Activated T-cell treated with anti-CD3 and anti-CD28 coated beads, Interleukin-2, amount 50 U/mL, for 4 hours (primary cell): ENCODE data around the gene MORC2. TPM values are rescaled to one million over a fixed set of nuclear protein-coding genes. Genes with fewer than 3 reads are reported as not detected.
A peak's percentile ranks its signal among the peaks of the same experiment; 100 is the strongest.

ENCODE experiments used
- ATAC-seq, 2 donors: fragments of 200-7000 bp; cut with Tn5 transposase; one replicate each; pipeline ENCODE4 v1.10.0; 2021
- DNase-seq: peaks from one replicate; pipeline ENCODE4 v3.0.0-alpha.2; 2020
- H3K27me3 Mint-ChIP-seq: one replicate; pipeline ENCODE4 v1.8.0; 2021; ENCODE audit warnings: low read depth, mixed read lengths
- H3K36me3 Mint-ChIP-seq: one replicate; pipeline ENCODE4 v1.8.0; 2022; ENCODE audit warnings: mixed read lengths; ENCODE audit not compliant: insufficient read depth
- H3K4me1 Mint-ChIP-seq: one replicate; pipeline ENCODE4 v1.8.0; 2021; ENCODE audit warnings: low read depth, mixed read lengths
- H3K4me3 Mint-ChIP-seq: one replicate; pipeline ENCODE4 v1.8.0; 2021; ENCODE audit warnings: mild to moderate bottlenecking, moderate library complexity, mixed read lengths
- H3K9me3 Mint-ChIP-seq: one replicate; pipeline ENCODE4 v1.8.0; 2021; ENCODE audit warnings: mixed read lengths
- total RNA-seq, 3 donors: library from RNA; stranded (reverse); gene quantifications; one replicate each; pipeline ENCODE4 v1.2.1, GENCODE V29; 2021

Gene MORC2
- total RNA-seq, 3 donors from 2014 or later, result 26.9 to 27.7 (median 27.6) TPM

DNA sequence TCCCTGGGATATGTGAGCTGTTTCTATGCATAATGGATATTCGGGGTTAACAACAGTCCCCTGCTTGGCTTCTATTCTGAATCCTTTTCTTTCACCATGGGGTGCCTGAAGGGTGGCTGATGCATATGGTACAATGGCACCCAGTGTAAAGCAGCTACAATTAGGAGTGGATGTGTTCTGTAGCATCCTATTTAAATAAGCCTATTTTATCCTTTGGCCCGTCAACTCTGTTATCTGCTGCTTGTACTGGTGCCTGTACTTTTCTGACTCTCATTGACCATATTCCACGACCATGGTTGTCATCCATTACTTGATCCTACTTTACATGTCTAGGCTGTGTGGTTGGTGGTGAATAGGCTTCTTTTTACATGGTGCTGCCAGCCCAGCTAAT lies 1.8 kb upstream of the MORC2 start:
- no peak for ATAC-seq
- peak overlapping the region; percentile 87 for H3K4me3 Mint-ChIP-seq
- H3K9me3 Mint-ChIP-seq, result peaks cover 35% of the 10 kb centered on the region
- H3K4me1 Mint-ChIP-seq, result peaks cover 47% of the 10 kb centered on the region
- no peak for DNase-seq
- peaks cover 61% of the 10 kb centered on the region for H3K36me3 Mint-ChIP-seq
- H3K27me3 Mint-ChIP-seq, result no peaks in the 10 kb centered on the region

DNA sequence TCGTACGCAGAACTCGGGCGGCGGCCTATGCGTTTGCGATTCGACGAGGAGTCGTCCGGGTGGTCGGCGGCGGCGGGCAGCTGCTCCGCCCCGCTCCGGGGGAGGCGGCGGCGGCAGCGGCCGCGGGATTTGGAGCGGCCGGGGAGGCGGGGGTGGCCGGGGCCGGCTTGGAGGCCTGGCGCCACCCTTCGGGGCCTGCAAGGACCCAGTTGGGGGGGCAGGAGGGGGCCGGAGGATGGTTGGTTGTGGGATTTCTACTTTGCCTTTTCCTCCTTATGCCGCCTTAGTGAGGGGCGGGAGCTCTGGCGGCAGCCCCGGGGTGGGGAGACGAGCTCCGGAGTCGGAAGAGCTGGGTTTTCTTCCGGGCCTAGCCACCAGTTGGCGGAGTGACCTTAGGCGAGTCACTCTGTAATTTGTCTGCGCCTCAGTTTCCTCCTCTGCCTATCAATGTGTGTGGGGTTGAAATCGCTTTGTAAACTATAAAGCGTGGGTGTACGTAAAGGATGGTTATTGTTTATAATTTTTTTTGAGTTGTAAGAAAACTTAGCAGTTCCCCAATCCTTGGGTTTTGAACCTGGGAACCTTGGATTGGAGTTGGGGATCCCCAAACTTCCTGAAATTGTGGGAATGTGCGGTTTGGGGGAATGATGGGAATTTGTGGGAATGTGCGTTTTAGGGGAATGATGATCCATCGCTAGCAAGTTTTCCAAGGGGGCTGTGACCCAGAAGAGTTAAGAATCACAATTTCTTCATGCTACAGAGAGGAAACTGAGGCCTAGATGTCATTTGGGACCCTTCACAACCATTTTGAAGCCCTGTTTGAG lies 1.2 kb upstream of the MORC2 start:
- H3K4me3 Mint-ChIP-seq, result peak overlapping the region; percentile 87
- H3K36me3 Mint-ChIP-seq, result peaks cover 56% of the 10 kb centered on the region
- no peaks in the 10 kb centered on the region for H3K27me3 Mint-ChIP-seq

DNA sequence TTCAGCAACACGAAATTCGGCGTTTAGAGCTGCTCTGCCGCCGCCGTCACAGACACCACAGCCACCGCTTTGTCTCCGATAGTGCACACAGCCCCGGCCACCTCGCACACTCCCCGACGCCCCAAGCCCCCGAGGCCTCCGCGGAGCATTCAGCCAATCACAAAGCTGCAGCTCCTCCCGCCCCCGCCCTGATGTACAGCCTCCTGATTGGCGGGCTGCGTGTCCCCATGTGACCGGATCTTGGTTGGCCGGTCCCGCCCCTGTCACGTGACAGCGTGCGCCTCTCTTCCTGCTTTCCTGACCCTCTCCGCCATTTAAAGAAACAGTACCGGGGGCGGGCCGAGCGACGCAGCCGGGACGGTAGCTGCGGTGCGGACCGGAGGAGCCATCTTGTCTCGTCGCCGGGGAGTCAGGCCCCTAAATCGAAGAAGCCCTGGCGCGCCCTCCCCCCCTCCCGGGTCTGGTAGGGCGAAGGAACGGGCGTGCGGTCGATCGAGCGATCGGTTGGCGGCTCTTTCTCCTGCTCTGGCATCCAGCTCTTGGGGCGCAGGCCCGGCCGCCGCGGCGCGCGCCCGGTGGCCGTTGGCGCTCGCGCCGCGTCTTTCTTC lies 454 bp upstream of the MORC2 start, which contains the start of gene TUG1:
TUG1 (plus strand) TSS at position 342 of the 608 bp plus-strand sequence.
- Mint-ChIP-seq H3K9me3 (peaks cover 25% of the 10 kb centered on the region), H3K4me3 (peak within 1 kb of the TSS; percentile 87), H3K36me3 (peaks cover 49% of the 10 kb centered on the region), H3K4me1 (peaks cover 53% of the 10 kb centered on the region), H3K27me3 (no peaks in the 10 kb centered on the region)
- DNase-seq (peak; percentile 97), ATAC-seq (peak; percentile 89 to 94)

More for the DNA sequence above, 1.2 kb upstream of the MORC2 start:
- ATAC-seq (peak; percentile 20 to 31), DNase-seq (peak; percentile 21)
- H3K4me1 Mint-ChIP-seq, result peaks cover 50% of the 10 kb centered on the region
- H3K9me3 Mint-ChIP-seq, result peaks cover 32% of the 10 kb centered on the region

DNA sequence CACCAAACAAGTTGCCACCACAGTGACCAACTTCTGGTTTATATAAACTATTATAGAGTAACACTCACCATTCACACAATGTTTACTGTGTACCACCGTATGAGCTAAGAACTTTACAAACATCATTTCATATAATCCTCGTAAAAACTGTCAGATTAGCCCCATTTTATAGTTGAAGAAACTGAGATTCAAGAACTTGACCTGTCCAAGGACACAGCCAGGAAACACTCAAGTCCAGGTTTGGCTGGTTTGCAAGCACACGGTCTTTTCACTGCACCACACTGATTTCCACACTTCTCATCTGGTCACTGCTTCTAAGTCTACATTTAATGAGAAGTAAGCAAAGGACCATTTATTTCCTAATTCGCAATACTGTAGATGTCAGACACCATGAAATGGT lies 3.7 kb downstream of the MORC2 start:
- H3K4me1 Mint-ChIP-seq, result peaks cover 30% of the 10 kb centered on the region

DNA sequence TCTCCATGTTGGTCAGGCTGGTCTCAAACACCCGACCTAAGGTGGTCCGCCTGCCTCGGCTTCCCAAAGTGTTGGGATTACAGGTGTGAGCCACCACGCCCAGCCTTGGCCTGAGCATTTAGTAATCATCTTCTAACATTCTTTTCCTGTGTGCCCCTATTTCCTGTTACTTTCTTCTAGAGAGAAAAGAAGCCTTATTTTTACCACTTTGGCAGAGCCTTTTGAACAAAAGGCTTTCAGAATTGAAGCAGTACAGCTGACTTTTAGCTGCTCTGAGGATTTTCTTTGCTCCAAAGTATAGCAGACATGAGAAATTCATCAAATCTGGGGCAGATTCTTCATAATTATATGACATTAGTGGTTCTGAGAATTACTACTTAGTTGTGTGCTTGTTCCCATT lies 13.4 kb downstream of the MORC2 start:
- peaks cover 66% of the 10 kb centered on the region for H3K4me1 Mint-ChIP-seq

More for the DNA sequence above, 3.7 kb downstream of the MORC2 start:
- peaks cover 10% of the 10 kb centered on the region for H3K9me3 Mint-ChIP-seq
- no peaks in the 10 kb centered on the region for H3K27me3 Mint-ChIP-seq
- H3K4me3 Mint-ChIP-seq, result no peak overlapping the region
- H3K36me3 Mint-ChIP-seq, result peaks cover 14% of the 10 kb centered on the region
- DNase-seq, result no peak
- ATAC-seq, result no peak

DNA sequence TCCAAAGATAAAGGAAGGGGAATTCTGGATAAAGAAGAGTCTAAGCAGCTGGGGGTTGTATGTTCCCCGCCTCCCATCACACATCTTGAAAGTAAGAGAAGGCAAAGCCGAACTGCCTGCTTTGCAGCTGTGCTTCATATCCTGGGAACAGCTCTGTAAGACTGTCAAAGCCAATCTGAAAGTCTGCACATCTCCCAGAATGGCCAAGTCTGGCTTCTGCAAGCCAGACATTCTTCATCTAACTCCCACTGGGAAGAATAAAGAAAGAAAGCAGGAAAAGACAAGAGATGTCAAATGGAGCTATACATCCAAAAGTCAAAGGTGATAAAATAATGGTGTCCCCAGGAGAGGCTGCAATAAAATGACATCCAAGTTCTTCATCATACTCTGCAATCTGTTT lies 15.4 kb downstream of the MORC2 start:
- no peak for ATAC-seq
- Mint-ChIP-seq H3K36me3 (peaks cover 36% of the 10 kb centered on the region), H3K4me3 (no peak overlapping the region)

More for the DNA sequence above, 13.4 kb downstream of the MORC2 start:
- ATAC-seq (no peak), DNase-seq (no peak)
- H3K9me3 Mint-ChIP-seq, result no peaks in the 10 kb centered on the region
- no peak overlapping the region for H3K4me3 Mint-ChIP-seq
- peaks cover 28% of the 10 kb centered on the region for H3K36me3 Mint-ChIP-seq
- no peaks in the 10 kb centered on the region for H3K27me3 Mint-ChIP-seq

DNA sequence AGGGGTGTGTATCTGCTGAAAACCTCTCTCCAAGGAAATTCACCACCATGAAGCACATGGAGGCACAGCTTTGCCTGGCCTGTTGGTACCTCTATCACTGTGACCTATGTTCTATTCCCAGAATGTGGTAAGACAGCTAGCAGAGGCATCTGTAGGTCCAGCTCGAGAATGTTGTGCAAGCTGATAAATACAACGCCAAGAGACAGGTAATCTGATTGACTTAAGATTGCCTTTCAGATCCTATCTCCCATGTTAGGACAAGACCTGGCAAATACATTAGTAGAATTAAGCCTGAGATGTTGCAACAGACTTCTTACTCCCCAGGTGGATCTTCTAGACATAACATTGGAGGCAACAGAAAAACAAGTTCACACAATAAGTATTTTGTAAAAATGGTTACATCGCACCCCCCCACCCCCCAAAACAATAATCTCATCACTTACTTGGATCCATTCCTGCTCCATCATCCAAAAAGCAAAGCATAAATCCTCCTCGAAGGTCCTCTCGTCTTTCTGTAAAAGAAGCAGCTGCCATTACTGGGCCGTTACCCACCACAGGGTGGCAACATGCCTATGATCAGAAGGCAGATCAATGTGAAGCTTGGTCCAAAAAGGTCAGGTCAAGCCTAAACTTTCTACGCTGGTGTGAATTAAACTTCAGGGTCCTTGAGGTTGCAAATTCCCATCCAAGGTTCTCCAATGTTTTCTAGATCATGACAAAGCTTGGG lies 18.5 kb downstream of the MORC2 start:
- Mint-ChIP-seq H3K27me3 (no peaks in the 10 kb centered on the region), H3K36me3 (peaks cover 44% of the 10 kb centered on the region), H3K9me3 (no peaks in the 10 kb centered on the region), H3K4me1 (peaks cover 46% of the 10 kb centered on the region), H3K4me3 (no peak overlapping the region)
- no peak for DNase-seq
- ATAC-seq, result no peak

More for the DNA sequence above, 15.4 kb downstream of the MORC2 start:
- Mint-ChIP-seq H3K27me3 (no peaks in the 10 kb centered on the region), H3K9me3 (no peaks in the 10 kb centered on the region), H3K4me1 (peaks cover 57% of the 10 kb centered on the region)
- DNase-seq, result no peak

DNA sequence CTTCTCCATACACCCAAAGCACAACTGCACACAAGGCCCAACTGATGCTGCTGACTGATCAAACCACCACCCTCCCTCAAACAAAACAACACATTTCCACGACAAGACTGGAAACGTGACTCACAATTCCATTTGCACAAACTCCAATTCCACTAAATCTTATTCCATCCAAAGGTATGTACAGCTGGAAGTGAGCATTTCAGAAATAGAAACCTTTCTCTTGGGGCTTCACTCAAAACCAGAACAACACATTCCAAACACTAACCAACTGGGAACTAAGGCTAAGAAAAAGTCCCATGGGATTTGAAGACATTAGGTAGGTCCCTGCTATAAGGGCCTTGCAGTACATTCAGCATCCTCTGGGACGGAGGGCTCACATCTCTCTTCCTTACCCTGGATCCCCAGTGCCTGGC lies 19.6 kb downstream of the MORC2 start:
- H3K27me3 Mint-ChIP-seq, result no peaks in the 10 kb centered on the region
- no peak overlapping the region for H3K4me3 Mint-ChIP-seq
- H3K9me3 Mint-ChIP-seq, result no peaks in the 10 kb centered on the region
- DNase-seq (no peak), ATAC-seq (no peak)
- peaks cover 53% of the 10 kb centered on the region for H3K36me3 Mint-ChIP-seq
- peaks cover 50% of the 10 kb centered on the region for H3K4me1 Mint-ChIP-seq

DNA sequence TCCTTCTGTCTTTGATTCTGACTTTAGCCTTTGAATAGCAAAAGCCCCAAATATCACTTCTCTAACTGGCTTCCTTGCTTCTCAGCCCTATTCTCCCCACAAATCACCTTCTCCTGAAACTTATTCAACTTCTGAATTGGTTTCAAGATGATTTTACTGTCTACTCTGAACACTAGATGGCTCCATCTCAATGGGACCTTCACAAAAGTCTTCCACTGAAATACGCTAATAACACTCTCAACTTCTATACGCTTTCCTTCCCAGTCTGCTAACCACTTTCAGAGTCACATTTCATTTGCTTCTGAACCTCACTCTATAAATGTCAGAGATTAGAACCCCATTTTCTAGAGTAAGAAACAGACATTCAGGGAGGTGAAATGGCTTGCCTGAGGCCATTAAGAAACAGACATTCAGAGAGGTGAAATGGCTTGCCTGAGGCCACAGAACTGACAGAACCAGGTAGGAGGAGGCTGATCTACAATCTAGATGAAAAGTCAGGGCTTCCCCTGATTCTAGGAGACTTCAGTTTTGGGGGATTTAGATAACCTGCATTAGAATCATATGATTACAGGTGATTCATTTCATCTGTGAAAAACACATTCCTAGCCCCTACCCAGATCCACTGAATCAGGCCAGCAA lies 20.6 kb downstream of the MORC2 start:
- Mint-ChIP-seq H3K4me1 (peaks cover 54% of the 10 kb centered on the region), H3K9me3 (no peaks in the 10 kb centered on the region)

DNA sequence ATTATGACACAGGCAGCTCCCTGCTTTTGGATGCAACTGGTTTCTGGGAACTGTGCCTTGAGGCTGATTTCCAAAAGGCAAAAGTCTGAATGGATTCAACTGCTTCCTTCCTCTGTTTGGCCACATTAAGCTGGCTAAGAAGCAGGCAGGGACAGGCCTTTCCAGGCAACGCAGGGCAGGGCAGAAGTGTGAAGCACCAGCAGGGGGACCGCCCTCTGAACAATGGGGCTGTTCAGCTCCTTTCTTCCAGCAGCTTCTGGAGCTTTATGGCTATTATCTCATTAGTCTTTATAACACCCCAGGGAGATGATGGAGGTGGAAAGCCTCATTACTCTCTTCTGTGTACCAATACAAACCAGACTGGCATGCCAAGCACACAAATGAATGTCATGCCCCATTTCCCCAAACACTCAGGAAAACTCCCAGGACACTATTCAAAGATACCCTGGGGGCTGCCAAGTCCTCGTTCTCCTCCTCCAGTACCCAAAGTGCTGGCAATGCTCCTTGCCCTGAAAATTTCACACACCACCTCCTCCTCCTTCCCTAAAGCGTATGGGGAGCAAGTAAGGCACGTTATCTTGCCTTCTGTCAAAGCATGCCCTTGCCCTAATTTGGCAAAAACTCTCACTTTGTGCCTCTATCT lies 21.3 kb downstream of the MORC2 start:
- no peak for DNase-seq
- peaks cover 52% of the 10 kb centered on the region for H3K4me1 Mint-ChIP-seq
- H3K36me3 Mint-ChIP-seq, result peaks cover 48% of the 10 kb centered on the region

More for the DNA sequence above, 20.6 kb downstream of the MORC2 start:
- Mint-ChIP-seq H3K36me3 (peaks cover 51% of the 10 kb centered on the region), H3K27me3 (no peaks in the 10 kb centered on the region), H3K4me3 (no peak overlapping the region)
- DNase-seq, result no peak
- ATAC-seq, result peak; percentile 53 to 58

DNA sequence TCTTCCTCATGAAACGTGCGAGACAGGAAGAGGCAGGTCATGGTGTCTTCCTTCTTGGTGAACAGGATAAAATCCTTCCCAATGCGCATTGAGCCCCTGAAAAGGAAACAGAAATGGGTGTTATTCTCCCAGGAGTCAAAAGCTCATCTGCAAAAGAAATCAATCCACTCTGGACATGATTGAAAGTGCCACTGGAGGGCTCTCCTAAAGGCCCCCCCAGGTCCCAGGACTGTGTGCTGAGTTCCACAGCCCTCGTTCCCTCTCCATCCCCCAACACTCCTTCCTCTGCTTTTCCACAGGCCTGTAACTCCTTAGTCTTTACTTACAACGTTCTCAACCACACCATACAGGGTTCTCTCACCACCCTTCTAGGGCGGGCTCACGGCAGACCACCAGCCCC lies 22.2 kb downstream of the MORC2 start:
- H3K9me3 Mint-ChIP-seq, result no peaks in the 10 kb centered on the region
- H3K27me3 Mint-ChIP-seq, result no peaks in the 10 kb centered on the region
- H3K4me3 Mint-ChIP-seq, result no peak overlapping the region
- H3K36me3 Mint-ChIP-seq, result peaks cover 51% of the 10 kb centered on the region
- ATAC-seq, result no peak
- DNase-seq, result no peak
- peaks cover 52% of the 10 kb centered on the region for H3K4me1 Mint-ChIP-seq

More for the DNA sequence above, 21.3 kb downstream of the MORC2 start:
- no peak for ATAC-seq
- Mint-ChIP-seq H3K4me3 (no peak overlapping the region), H3K9me3 (no peaks in the 10 kb centered on the region), H3K27me3 (no peaks in the 10 kb centered on the region)

DNA sequence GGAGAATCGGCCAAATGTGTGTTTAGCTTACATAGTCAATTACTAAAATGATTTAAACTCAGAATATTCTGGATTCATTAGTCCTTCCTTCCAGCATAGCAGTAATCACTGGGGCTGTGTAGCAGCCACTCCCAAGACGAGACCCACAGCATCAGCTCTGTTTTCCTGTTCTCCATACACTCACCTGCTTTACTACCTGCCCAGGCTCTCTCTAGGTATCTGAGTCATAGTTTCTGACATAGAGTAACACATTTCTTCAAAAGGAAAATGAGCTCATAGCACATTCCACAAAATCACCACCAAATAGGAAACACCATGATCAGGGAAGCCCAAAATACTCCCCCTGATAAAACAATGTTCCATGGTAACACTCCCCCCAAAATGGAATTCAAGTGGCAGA lies 22.9 kb downstream of the MORC2 start:
- Mint-ChIP-seq H3K4me1 (peaks cover 56% of the 10 kb centered on the region), H3K9me3 (no peaks in the 10 kb centered on the region), H3K4me3 (no peak overlapping the region), H3K36me3 (peaks cover 48% of the 10 kb centered on the region), H3K27me3 (no peaks in the 10 kb centered on the region)
- DNase-seq (no peak), ATAC-seq (no peak)

DNA sequence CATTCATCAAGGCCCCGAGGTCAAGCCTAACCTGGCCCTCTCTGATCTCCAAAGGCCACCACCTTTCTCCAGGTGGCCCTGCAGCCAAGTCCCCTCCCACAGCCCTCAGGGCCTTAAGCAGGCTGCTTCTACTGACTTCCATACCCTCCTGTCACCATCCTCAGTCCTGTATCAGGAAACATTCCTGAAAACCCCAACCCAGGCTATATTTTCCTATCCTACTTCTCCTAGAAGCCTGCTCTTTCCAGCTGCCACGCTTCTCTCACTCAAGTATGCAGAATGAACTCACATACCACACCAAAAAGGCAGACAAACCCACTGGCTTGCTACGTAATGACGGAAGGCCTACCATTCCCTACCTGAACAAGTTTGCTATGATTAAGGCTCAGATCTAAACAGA lies 23.6 kb downstream of the MORC2 start:
- H3K4me3 Mint-ChIP-seq, result no peak overlapping the region
- no peaks in the 10 kb centered on the region for H3K9me3 Mint-ChIP-seq
- ATAC-seq, result no peak
- no peaks in the 10 kb centered on the region for H3K27me3 Mint-ChIP-seq
- peaks cover 62% of the 10 kb centered on the region for H3K4me1 Mint-ChIP-seq
- peaks cover 48% of the 10 kb centered on the region for H3K36me3 Mint-ChIP-seq
- DNase-seq, result no peak
